CD1c-positive myeloid dendritic cell (primary cell): ENCODE results near the gene TMEM242.

ENCODE experiments used
- DNase-seq: peaks from one replicate; pipeline ENCODE4 v3.0.0-alpha.2; 2016; ENCODE audit errors: extremely low spot score

Gene TMEM242

DNA sequence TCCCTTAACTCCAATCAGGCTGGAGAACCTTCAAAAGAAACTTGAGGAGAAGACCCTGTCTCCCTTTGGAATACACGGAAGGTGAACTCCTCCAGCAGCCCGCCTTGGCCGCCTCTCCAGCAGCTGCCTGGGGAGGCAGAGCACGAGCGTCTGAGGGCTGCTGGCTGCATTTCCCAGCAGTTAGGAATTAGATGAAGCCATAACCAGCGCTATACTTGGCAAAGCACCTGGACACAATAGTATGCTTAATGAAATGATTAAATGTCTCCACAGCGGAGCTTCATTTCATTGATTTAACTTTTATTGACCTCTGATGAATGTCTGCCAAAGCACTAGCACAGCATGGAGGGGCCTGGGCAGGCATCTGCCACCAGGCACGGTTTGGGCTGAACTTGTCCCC lies 73.5 kb downstream of the TMEM242 start:
- DNase-seq = no peak

GRCh38 chr6:157248264-157248663 lies 75.1 kb downstream of the TMEM242 start:
- DNase-seq = no peak

DNA sequence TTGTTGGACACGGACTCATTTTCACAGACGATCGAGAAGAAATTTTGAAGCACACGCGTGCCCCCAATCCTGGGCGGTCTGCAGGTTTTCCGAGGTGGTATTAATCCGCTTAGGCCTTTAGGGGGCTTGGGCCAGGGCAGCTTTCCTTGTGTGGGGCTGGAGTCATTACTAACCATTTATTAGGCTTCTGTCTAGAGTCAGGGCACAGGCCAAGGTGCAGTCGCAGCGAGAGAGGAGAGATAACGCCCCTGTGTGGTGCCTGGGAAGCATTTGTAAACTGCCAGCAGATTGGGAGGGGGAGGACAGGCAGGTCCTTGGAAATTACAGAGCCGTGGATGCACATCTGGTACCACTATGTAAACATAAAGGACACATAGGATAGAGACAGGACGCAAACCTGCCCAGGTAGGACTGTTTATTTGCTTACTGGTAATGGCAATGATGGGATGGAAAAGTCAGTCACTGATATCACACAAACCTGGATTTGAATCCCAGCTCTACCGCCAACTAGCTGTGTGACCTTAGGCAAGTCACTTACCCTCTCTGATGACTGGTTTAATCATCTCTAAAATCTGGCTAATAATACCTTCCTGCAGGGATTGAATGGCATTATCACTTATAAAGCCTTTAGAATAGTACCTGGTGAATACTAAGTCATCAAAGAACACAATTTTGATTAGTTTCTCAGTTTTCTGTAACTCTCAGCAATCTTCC lies 76.4 kb downstream of the TMEM242 start:
- DNase-seq = no peak

GRCh38 chr6:157246048-157246630 lies 77.2 kb downstream of the TMEM242 start:
- DNase-seq = no peak

GRCh38 chr6:157245436-157245835 lies 77.9 kb downstream of the TMEM242 start:
- no peak for DNase-seq

- no peak for DNase-seq
Observed at GRCh38 chr6:157244780-157245179, 78.5 kb downstream of the TMEM242 start.

DNA sequence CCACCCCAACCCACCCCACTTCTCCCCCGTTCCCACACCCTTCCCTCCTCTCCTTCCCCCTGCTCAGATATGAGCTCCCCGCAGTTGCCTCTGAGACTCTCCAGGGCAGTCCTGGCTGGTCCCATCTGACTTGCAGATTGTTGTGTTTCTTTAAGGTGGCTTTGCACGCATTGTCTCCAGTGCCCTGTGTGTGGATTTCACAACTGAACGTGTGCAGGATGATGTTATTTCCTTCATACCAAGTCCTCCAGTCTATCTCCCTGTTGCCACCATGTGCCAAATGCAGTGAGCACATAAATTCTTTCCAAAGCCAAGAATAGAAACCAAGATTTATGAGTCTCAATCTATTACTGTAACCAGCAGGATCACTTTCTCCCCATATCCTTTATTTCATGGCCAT lies 79.1 kb downstream of the TMEM242 start:
- no peak for DNase-seq

DNA sequence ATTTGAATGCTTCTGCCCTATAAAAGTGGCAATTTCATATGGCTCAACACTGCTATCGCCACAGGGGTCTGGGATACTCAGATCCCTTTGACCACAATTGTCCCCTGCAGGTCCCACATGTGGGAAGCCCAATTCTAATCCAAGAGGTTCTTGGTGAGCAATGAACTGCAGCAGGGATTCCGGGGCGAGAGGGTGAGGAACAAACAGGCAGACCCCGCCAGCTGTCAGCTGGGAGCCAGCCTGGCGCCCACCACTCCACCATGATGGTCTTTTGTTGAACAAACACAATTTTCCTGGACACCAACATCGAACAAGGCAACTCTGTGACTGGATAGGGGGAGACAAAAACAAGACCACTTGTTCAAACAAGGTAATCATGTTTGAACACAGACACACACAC lies 80.5 kb downstream of the TMEM242 start:
- DNase-seq = no peak

- DNase-seq = no peak
Observed at GRCh38 chr6:157240960-157241311, 82.4 kb downstream of the TMEM242 start.

- no peak for DNase-seq
Observed at GRCh38 chr6:157240059-157240959, 83.0 kb downstream of the TMEM242 start.

- DNase-seq = no peak
Observed at GRCh38 chr6:157239671-157240058, 83.7 kb downstream of the TMEM242 start.
